Nephron progenitor cell (in vitro differentiated cells): Measurements from ENCODE around the gene SLC38A1.

Source experiments
- DNase-seq: peaks from one replicate; pipeline ENCODE4 v3.0.0; 2021
- H3K27ac Mint-ChIP-seq: 2 replicates; pipeline ENCODE4 v1.8.0; 2021; ENCODE audit warnings: mild to moderate bottlenecking, moderate library complexity, mixed read lengths
- H3K27me3 Mint-ChIP-seq: 2 replicates; pipeline ENCODE4 v1.8.0; 2021; ENCODE audit warnings: mild to moderate bottlenecking, low read depth, mixed read lengths; ENCODE audit not compliant: poor library complexity
- H3K36me3 Mint-ChIP-seq: 2 replicates; pipeline ENCODE4 v1.8.0; 2021; ENCODE audit warnings: low read depth, mixed read lengths
- H3K4me1 Mint-ChIP-seq: 2 replicates; pipeline ENCODE4 v1.8.0; 2021; ENCODE audit warnings: mixed read lengths
- H3K4me3 Mint-ChIP-seq: 2 replicates; pipeline ENCODE4 v1.8.0; 2021; ENCODE audit warnings: mild to moderate bottlenecking, moderate library complexity, mixed read lengths
- H3K9me3 Mint-ChIP-seq: 2 replicates; pipeline ENCODE4 v1.8.0; 2021; ENCODE audit warnings: mild to moderate bottlenecking, moderate library complexity, mixed read lengths
- TF ChIP-seq, protein P1 (sequence below): fragments of 200-600 bp; sonication (generic); IDR thresholded peaks from 2 replicates; pipeline ENCODE4 v1.5.0; 2021; ENCODE audit warnings: antibody characterized with exemption

The SLC38A1 gene

DNA sequence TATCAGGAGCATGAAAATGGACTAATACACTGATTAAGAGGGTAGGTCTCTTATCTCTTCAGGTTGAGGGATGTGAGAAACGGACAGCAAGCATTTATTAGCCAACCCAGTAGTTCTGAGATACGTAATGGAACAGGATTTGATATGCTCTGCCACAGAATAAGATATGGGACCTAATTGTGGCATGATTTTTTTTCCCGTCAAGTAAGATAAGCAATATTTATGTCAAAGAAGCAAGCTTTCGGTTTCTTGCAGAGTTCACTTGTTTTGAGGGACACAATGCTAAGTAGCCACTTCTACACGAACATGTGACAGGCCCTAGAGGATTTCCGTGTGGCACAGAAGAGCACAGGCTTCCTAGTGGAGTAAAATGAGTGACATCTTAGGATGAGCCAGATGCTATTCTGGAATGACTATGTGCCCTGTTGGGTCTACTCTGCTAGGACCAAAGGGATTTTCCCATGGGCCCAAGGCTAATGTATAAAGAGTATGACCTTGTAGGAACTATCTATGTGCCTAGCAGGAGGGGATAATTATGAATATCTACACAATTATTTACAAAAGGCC, 57.9 kb downstream of the SLC38A1 start:
- TF ChIP-seq, protein P1, sequence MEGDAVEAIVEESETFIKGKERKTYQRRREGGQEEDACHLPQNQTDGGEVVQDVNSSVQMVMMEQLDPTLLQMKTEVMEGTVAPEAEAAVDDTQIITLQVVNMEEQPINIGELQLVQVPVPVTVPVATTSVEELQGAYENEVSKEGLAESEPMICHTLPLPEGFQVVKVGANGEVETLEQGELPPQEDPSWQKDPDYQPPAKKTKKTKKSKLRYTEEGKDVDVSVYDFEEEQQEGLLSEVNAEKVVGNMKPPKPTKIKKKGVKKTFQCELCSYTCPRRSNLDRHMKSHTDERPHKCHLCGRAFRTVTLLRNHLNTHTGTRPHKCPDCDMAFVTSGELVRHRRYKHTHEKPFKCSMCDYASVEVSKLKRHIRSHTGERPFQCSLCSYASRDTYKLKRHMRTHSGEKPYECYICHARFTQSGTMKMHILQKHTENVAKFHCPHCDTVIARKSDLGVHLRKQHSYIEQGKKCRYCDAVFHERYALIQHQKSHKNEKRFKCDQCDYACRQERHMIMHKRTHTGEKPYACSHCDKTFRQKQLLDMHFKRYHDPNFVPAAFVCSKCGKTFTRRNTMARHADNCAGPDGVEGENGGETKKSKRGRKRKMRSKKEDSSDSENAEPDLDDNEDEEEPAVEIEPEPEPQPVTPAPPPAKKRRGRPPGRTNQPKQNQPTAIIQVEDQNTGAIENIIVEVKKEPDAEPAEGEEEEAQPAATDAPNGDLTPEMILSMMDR: no peak
- Mint-ChIP-seq H3K4me3 (no peak overlapping the region), H3K27me3 (no peaks in the 10 kb centered on the region), H3K4me1 (peaks cover 4% of the 10 kb centered on the region), H3K9me3 (no peaks in the 10 kb centered on the region), H3K36me3 (peaks cover 70% of the 10 kb centered on the region), H3K27ac (no peak overlapping the region)
- DNase-seq: no peak

DNA sequence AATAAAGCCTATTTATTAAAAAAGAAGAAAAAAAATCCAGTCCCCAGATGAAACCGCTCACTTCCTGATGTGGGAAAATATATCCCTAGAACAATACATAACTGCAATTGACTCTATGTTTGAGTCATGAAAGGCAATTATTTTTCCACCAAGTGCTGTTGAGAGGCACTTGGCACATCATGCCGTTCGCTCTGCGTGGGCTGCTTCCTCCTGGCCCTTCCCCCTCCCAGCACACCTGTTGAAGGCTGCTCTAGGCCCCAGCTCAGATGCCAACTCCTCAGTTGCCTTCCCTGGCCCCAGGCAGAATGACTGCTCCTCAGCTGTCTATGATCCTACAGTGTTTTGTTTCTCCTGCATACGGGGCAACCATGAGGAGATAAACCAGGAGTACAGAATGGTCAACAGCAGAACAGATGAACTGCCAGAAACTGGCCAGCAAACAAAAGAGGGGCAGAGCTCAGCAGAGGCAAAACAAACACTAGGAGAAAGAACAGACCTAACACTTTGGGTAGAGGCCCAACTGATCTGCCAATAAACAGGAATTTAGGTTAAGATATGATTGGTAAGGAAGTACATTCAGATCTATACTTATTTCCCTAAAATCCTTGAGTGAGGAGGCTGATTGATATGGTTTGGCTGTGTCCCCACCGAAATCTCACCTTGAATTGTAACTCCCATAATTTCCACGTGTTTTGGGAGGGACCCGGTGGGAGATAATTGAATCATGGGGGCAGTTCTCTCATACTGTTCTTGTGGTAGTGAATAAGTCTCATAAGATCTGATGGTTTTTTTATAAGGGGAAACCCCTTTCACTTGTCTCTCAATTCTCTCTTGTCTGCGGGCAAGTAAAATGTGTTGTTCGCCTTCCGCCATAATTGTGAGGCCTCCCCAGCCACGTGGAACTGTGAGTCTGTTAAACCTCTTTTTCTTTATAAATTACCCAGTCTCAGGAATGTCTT, 58.6 kb downstream of the SLC38A1 start:
- peak overlapping the region; percentile 68 for H3K27ac Mint-ChIP-seq
- no peaks in the 10 kb centered on the region for H3K9me3 Mint-ChIP-seq
- no peak overlapping the region for H3K4me3 Mint-ChIP-seq
- peaks cover 4% of the 10 kb centered on the region for H3K4me1 Mint-ChIP-seq
- TF ChIP-seq, protein P1: no peak
- no peaks in the 10 kb centered on the region for H3K27me3 Mint-ChIP-seq
- peaks cover 70% of the 10 kb centered on the region for H3K36me3 Mint-ChIP-seq
- DNase-seq: no peak

DNA sequence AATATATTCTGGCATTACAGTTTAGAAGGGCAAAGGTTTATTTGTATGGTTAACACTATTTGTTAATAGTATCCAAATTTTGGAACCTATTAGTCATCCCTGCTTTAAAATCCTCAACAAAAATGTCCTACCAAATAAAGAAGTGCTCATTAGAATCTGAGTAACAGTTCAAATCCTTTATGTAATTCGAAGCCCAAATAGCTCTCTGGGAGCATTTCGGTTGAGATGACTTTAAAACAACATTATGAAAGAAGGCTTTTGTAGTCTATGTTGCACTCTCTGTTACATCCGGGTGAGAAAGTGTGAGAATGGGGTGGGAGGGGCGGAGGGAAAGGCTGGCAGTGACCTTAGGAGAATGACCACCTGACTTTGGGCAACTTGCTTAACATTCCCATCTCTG, 59.7 kb downstream of the SLC38A1 start:
- DNase-seq: no peak
- peaks cover 75% of the 10 kb centered on the region for H3K36me3 Mint-ChIP-seq
- H3K9me3 Mint-ChIP-seq: no peaks in the 10 kb centered on the region
- H3K4me1 Mint-ChIP-seq: peaks cover 4% of the 10 kb centered on the region
- H3K4me3 Mint-ChIP-seq: no peak overlapping the region
- TF ChIP-seq, protein P1: no peak
- H3K27ac Mint-ChIP-seq: no peak overlapping the region
- no peaks in the 10 kb centered on the region for H3K27me3 Mint-ChIP-seq

DNA sequence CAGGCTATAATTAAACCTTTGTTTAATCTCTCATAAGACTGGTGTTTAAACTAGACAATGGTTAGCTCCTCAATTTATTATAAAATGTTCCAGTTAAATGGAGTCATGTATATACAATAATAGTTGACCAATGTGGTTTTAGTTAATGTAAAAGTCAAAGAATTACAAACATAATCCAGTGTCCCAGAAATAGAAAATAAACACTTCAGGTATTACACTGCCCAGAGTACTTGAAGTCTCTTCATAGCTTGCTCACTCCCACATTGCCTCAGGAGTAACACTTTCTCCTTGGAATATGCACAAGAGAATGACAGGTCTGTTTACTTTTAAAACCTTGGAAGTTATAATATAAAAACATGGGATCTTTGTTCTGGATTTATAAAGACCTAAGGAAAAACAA, 60.5 kb downstream of the SLC38A1 start:
- H3K27me3 Mint-ChIP-seq: no peaks in the 10 kb centered on the region
- DNase-seq: no peak
- TF ChIP-seq, protein P1: no peak
- H3K36me3 Mint-ChIP-seq: peaks cover 77% of the 10 kb centered on the region
- no peaks in the 10 kb centered on the region for H3K9me3 Mint-ChIP-seq
- H3K4me1 Mint-ChIP-seq: peaks cover 4% of the 10 kb centered on the region
- no peak overlapping the region for H3K4me3 Mint-ChIP-seq
- peak overlapping the region; percentile 16 for H3K27ac Mint-ChIP-seq

DNA sequence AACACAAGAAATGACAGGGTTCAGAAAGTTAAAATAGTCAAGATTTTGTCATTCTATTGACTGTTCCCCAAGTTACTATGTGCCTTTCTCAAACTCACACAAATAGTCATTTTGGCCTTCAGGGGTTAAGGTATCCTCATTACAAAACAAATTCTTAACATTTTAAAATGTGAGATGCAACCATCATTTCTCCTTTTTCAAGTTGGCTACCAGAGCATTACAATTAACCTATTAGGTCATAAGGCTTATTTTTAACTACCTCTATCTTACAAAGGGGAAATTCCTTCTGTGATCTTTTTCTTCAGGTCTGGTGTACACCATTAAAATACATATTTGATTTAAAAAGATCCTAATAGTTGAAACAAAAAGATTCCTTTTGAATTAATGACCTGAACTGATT, 61.2 kb downstream of the SLC38A1 start:
- H3K4me3 Mint-ChIP-seq: no peak overlapping the region
- peaks cover 79% of the 10 kb centered on the region for H3K36me3 Mint-ChIP-seq
- TF ChIP-seq, protein P1: no peak
- no peaks in the 10 kb centered on the region for H3K9me3 Mint-ChIP-seq
- H3K4me1 Mint-ChIP-seq: peaks cover 4% of the 10 kb centered on the region
- H3K27me3 Mint-ChIP-seq: no peaks in the 10 kb centered on the region
- DNase-seq: no peak
- H3K27ac Mint-ChIP-seq: no peak overlapping the region
